Measurements from ENCODE around the gene CDC42BPA. TPM values are rescaled to one million over a fixed set of nuclear protein-coding genes. Genes with fewer than 3 reads are reported as not detected.
A peak's percentile ranks its signal among the peaks of the same experiment; 100 is the strongest.

The CDC42BPA gene
- total and polyA plus RNA-seq, 9 of the 15 experiments (the other 6 are each of a cell fraction or from before 2014, with no cell fraction given) = 8.0 to 77.5 (median 52.1) TPM

GRCh38 chr1:226967665-226968064 lies 350.6 kb downstream of the CDC42BPA start:
- Histone ChIP-seq H3K27ac (ENCODE audit: extremely low read depth, low read depth, low read length) (no peak overlapping the region), H3K27me3 (ENCODE audit: control insufficient read depth in 2 of 2, insufficient read depth in 2 of 2, low read length in 2 of 2) (no peaks in the 10 kb centered on the region), H3K9ac (ENCODE audit: insufficient read depth in 1 of 2, low read depth in 2 of 2, low read length in 2 of 2) (no peak overlapping the region), H3K4me2 (ENCODE audit: insufficient read depth, low read length) (no peak overlapping the region), H3K36me3 (ENCODE audit: control insufficient read depth, insufficient read depth, low read length) (peaks cover 11% of the 10 kb centered on the region; the same call in 2 of the 3 replicates), H3K9me1 (ENCODE audit: control insufficient read depth, insufficient read depth, low read length) (no peaks in the 10 kb centered on the region), H4K20me1 (replicated peaks; ENCODE audit: control insufficient read depth, insufficient read depth, low read length) (no peaks in the 10 kb centered on the region), H3K4me1 (replicated peaks in 1 of 2; ENCODE audit: control insufficient read depth in 2 of 2, insufficient read depth in 2 of 2, low read length in 2 of 2) (peaks cover 0 to 10% of the 10 kb centered on the region in 2 experiments; a peak in 2 of 5 replicates), H3K4me3 (no peak overlapping the region), H3K79me2 (ENCODE audit: control insufficient read depth, insufficient read depth, low read length) (no peaks in the 10 kb centered on the region), H3K9me3 (replicated peaks; ENCODE audit: control insufficient read depth, insufficient read depth, low read depth, low read length) (no peaks in the 10 kb centered on the region), H2AFZ (ENCODE audit: low read depth, low read length) (no peak overlapping the region)
- BruUV-seq (replicated peaks) = no TSS peak
- FAIRE-seq (peak; percentile 37), ATAC-seq (no peak), DNase-seq (ENCODE audit: extremely low read depth in 1 of 4, low spot score in 3 of 4) (no peak)
- intact Hi-C loops (cut with micrococcal nuclease) = no loop called here
- in situ Hi-C loops (cut with MboI) = no loop called here
- ChIA-PET POLR2A (interaction anchor here (1.0 to 1.5 kb wide), 3 partner anchors 12 to 88 kb away, joined by 3 to 8 read pairs (median 3); no protein-coding TSS in a partner anchor), CTCF (ENCODE audit: low intra/inter-chr PET ratio) (no interaction called here)
- no peak for TF ChIP-seq SRSF1 (IDR thresholded peaks at IDR 0.05; ENCODE audit: low read depth, low read length)
- no peak for TF ChIP-seq HMG20A (CRISPR knock-in tag; conservative IDR thresholded peaks at IDR 0.05)
- TF ChIP-seq BRF1 (IDR thresholded peaks at IDR 0.05; ENCODE audit: borderline replicate concordance, extremely low read depth, insufficient read length) = no peak
- no peak for TF ChIP-seq ZFP30 (CRISPR knock-in tag; IDR thresholded peaks at IDR 0.05; ENCODE audit: borderline replicate concordance)
- TF ChIP-seq RBM22 (IDR thresholded peaks at IDR 0.05; ENCODE audit: low read depth, low read length, poor library complexity, severe bottlenecking) = no peak
- WGBS (ENCODE audit: insufficient coverage, low coverage, missing lambda C conversion rate) = 87% methylated on average over 3 of the region's 3 CpGs

GRCh38 chr1:226966683-226967082 lies 351.6 kb downstream of the CDC42BPA start:
- POLR2A ChIA-PET = interaction anchor here (1.4 kb wide), 1 partner anchor 13 kb away, joined by 8 read pairs; no protein-coding TSS in a partner anchor
- no TSS peak for BruUV-seq (replicated peaks)
- no peaks in the 10 kb centered on the region for H4K20me1 ChIP-seq (replicated peaks; ENCODE audit: control insufficient read depth, insufficient read depth, low read length)
- TF ChIP-seq PBX2 (CRISPR knock-in tag; IDR thresholded peaks at IDR 0.05; ENCODE audit: low read depth) = no peak
- peak; percentile 18; the same call in 1 of the 2 replicates for TF ChIP-seq PBX2 (tag; conservative IDR thresholded peaks at IDR 0.05; ENCODE audit: low read depth)
- no peak for TF ChIP-seq NCOA4 (IDR thresholded peaks at IDR 0.05; ENCODE audit: partially characterized antibody)
- no peak for TF ChIP-seq DACH1 (IDR thresholded peaks at IDR 0.05; ENCODE audit: partially characterized antibody)
- no peak for TF ChIP-seq ASH1L (IDR thresholded peaks at IDR 0.05; ENCODE audit: borderline replicate concordance, low read depth, partially characterized antibody)
- TF ChIP-seq HINFP (tag; conservative IDR thresholded peaks at IDR 0.05; ENCODE audit: low read depth) = no peak
- TF ChIP-seq SUPT5H (IDR thresholded peaks at IDR 0.05) = no peak

More at GRCh38 chr1:226966683-226967082, 351.6 kb downstream of the CDC42BPA start:
- Histone ChIP-seq H3K36me3 (ENCODE audit: control insufficient read depth, insufficient read depth, low read length) (peaks cover 11% of the 10 kb centered on the region; the same call in 2 of the 3 replicates), H3K9me1 (ENCODE audit: control insufficient read depth, insufficient read depth, low read length) (no peaks in the 10 kb centered on the region), H3K4me2 (ENCODE audit: insufficient read depth, low read length) (no peak overlapping the region), H3K4me3 (no peak overlapping the region), H3K9me3 (replicated peaks; ENCODE audit: control insufficient read depth, insufficient read depth, low read depth, low read length) (no peaks in the 10 kb centered on the region), H3K9ac (ENCODE audit: insufficient read depth in 1 of 2, low read depth in 2 of 2, low read length in 2 of 2) (no peak overlapping the region), H3K27me3 (ENCODE audit: control insufficient read depth in 2 of 2, insufficient read depth in 2 of 2, low read length in 2 of 2) (no peaks in the 10 kb centered on the region), H3K27ac (ENCODE audit: extremely low read depth, low read depth, low read length) (no peak overlapping the region), H3K79me2 (ENCODE audit: control insufficient read depth, insufficient read depth, low read length) (no peaks in the 10 kb centered on the region), H3K4me1 (replicated peaks in 1 of 2; ENCODE audit: control insufficient read depth in 2 of 2, insufficient read depth in 2 of 2, low read length in 2 of 2) (peaks cover 0 to 10% of the 10 kb centered on the region in 2 experiments; a peak in 2 of 5 replicates), H2AFZ (ENCODE audit: low read depth, low read length) (no peak overlapping the region)
- DNase-seq (ENCODE audit: extremely low read depth in 1 of 4, low spot score in 3 of 4) = no peak
- intact Hi-C loops (cut with micrococcal nuclease) (no loop called here), in situ Hi-C loops (cut with MboI) (no loop called here)
- CTCF ChIA-PET (ENCODE audit: low intra/inter-chr PET ratio) = no interaction called here
- 91% methylated on average over 4 of the region's 4 CpGs for WGBS (ENCODE audit: insufficient coverage, low coverage, missing lambda C conversion rate)
- FAIRE-seq = no peak
- no peak for ATAC-seq
